NCI-H1694 treated with DMSO at 0.1 percent for 48 hours (cell line): ENCODE measurements around the gene GCSAM.
"Not testable (repeated sequence)": the region's sequence is repeated elsewhere in the genome, so short reads cannot be mapped to it uniquely, and the experiment has no call there.

Source experiments
- DNase-seq: peaks from one replicate; lab custom pipeline; 2025; lab: John Stamatoyannopoulos, UW

Gene GCSAM

DNA sequence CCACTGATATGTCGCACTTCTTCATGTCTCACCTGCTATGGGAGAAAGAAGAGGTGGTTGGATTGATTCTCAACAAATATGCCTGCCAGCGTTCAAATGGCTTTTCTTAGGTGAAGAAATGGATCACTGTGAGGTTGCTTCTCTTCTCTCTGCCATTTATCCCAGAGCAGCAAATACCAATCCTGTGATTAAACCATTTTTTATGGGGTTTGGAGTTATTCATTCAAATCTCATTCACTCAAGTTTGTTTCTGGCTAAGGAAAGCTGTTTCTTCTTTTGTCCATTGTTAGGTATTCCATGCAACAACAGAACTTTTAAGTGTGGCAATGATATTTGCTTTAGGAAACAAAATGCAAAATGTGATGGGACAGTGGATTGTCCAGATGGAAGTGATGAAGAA is 59.0 kb downstream of the GCSAM start:
- no peak for DNase-seq

DNA sequence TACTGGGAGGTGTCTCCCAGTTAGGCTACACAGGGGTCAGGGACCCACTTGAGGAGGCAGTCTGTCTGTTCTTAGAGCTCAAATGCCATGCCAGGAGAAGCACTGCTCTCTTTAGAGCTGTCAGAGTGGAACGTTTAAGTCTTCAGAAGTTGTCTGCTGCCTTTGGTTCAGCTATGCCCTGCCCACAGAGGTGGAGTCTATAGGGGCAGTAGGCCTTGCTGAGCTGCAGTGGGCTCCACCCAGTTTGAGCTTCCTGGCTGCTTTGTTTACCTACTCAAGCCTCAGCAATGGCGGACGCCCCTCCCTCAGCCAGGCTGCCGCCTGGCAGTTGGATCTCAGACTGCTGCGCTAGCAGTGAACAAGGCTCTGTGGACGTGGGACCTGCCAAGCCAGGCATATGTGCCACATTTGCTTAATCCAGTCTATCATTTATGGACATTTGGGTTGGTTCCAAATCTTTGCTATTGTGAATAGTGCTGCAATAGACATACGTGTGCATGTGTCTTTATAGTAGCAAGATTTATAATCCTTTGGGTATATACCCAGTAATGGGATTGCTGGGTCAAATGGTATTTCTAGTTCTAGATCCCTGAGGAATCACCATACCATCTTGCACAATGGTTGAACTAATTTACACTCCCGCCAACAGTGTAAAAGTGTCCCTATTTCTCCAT is 60.5 kb downstream of the GCSAM start:
- DNase-seq, result not testable (repeated sequence)
